Activated CD8-positive, alpha-beta T cell treated with anti-CD3 and anti-CD28 coated beads for 36 hours (primary cell): Measurements from ENCODE around the gene JKAMP. TPM values are rescaled to one million over a fixed set of nuclear protein-coding genes. Genes with fewer than 3 reads are reported as not detected.

Experiments
- ATAC-seq: fragments of 200-7000 bp; cut with Tn5 transposase; one replicate; pipeline ENCODE4 v1.10.0; 2021; ENCODE audit warnings: mild to moderate bottlenecking, moderate library complexity
- CTCF ChIA-PET: fragments of 350-600 bp; sonication (Branson Sonifier 250); formaldehyde crosslinking; loops from one replicate; lab custom pipeline; 2021; ENCODE audit warnings: antibody characterized with exemption; lab: Charles Lee
- POLR2A ChIA-PET: fragments of 350-600 bp; sonication (Branson Sonifier 250); formaldehyde crosslinking; loops from one replicate; lab custom pipeline; 2021; ENCODE audit warnings: antibody characterized with exemption; lab: Charles Lee
- DNase-seq: peaks from one replicate; pipeline ENCODE4 v3.0.0-alpha.2; 2020
- H3K27ac Mint-ChIP-seq: one replicate; pipeline ENCODE4 v1.8.0; 2021; ENCODE audit warnings: mild to moderate bottlenecking, mixed read lengths
- H3K27me3 Mint-ChIP-seq: one replicate; pipeline ENCODE4 v1.8.0; 2021; ENCODE audit warnings: mixed read lengths
- H3K36me3 Mint-ChIP-seq: one replicate; pipeline ENCODE4 v1.8.0; 2021; ENCODE audit warnings: low read depth, mixed read lengths
- H3K4me1 Mint-ChIP-seq: one replicate; pipeline ENCODE4 v1.8.0; 2021; ENCODE audit warnings: low read depth, mixed read lengths
- H3K4me3 Mint-ChIP-seq: one replicate; pipeline ENCODE4 v1.8.0; 2021; ENCODE audit warnings: mild to moderate bottlenecking, moderate library complexity, mixed read lengths
- H3K9me3 Mint-ChIP-seq: one replicate; pipeline ENCODE4 v1.8.0; 2021; ENCODE audit warnings: mixed read lengths
- CTCF ChIP-seq: fragments of 200-600 bp; IDR thresholded peaks from one replicate; pipeline ENCODE4 v1.8.0; 2022; ENCODE audit warnings: antibody characterized with exemption, mild to moderate bottlenecking
- intact Hi-C: fragments of 100-400 bp; cut with micrococcal nuclease; formaldehyde crosslinking; loops from one replicate; pipeline ENCODE4 v1.10.0; 2022
- total RNA-seq, 2 experiments: library from RNA; stranded (reverse); gene quantifications; one replicate each; pipeline ENCODE4 v1.2.3, GENCODE V29; 2021

The JKAMP gene
- total RNA-seq, 2 experiments from 2014 or later, result 15.3 to 16.0 TPM

GRCh38 chr14:59482541-59483331, 1.6 kb upstream of the JKAMP start:
- Mint-ChIP-seq H3K27ac (peak overlapping the region; percentile 88), H3K36me3 (peaks cover 29% of the 10 kb centered on the region), H3K4me1 (peaks cover 49% of the 10 kb centered on the region), H3K4me3 (peak overlapping the region; percentile 88), H3K27me3 (no peaks in the 10 kb centered on the region), H3K9me3 (no peaks in the 10 kb centered on the region)
- CTCF ChIA-PET, result interaction anchor here (0.7 to 1.3 kb wide), 2 partner anchors 8 to 16 kb away, joined by 3 read pairs; no protein-coding TSS in a partner anchor
- no peak for TF ChIP-seq CTCF
- ATAC-seq (no peak), DNase-seq (no peak)
- intact Hi-C loops, result no loop called here
- POLR2A ChIA-PET, result interaction anchor here (1.0 to 2.9 kb wide), 3 partner anchors 9 to 294 kb away, joined by 3 to 15 read pairs (median 3); partner anchors contain the start of gene DAAM1

- POLR2A ChIA-PET, result interaction anchor here (0.9 to 2.9 kb wide), 5 partner anchors 10 to 295 kb away, joined by 3 to 15 read pairs (median 3); partner anchors contain the start of gene DAAM1
- Mint-ChIP-seq H3K36me3 (peaks cover 30% of the 10 kb centered on the region), H3K27me3 (no peaks in the 10 kb centered on the region), H3K4me1 (peaks cover 52% of the 10 kb centered on the region), H3K9me3 (no peaks in the 10 kb centered on the region), H3K4me3 (peak overlapping the region; percentile 88), H3K27ac (peak overlapping the region; percentile 88)
- TF ChIP-seq CTCF, result no peak
- CTCF ChIA-PET, result interaction anchor here (0.7 to 1.9 kb wide), 5 partner anchors 13 to 294 kb away, joined by 3 to 11 read pairs (median 3); partner anchors contain the start of gene DAAM1
- ATAC-seq, result no peak
- DNase-seq, result no peak
- intact Hi-C loops, result no loop called here
Observed at GRCh38 chr14:59483363-59483762, 954 bp upstream of the JKAMP start.

GRCh38 chr14:59484639-59485175, 390 bp downstream of the JKAMP start:
- H3K27ac Mint-ChIP-seq, result peak overlapping the region; percentile 88
- no peak for TF ChIP-seq CTCF
- H3K27me3 Mint-ChIP-seq, result no peaks in the 10 kb centered on the region
- H3K36me3 Mint-ChIP-seq, result peaks cover 33% of the 10 kb centered on the region
- peak overlapping the region; percentile 88 for H3K4me3 Mint-ChIP-seq
- no peaks in the 10 kb centered on the region for H3K9me3 Mint-ChIP-seq
- intact Hi-C loops, result no loop called here
- H3K4me1 Mint-ChIP-seq, result peaks cover 57% of the 10 kb centered on the region
- no peak for DNase-seq
- ATAC-seq, result peak; percentile 60
- ChIA-PET POLR2A (interaction anchor here (0.6 to 2.9 kb wide), 5 partner anchors 11 to 764 kb away, joined by 3 to 15 read pairs (median 4); partner anchors contain the start of gene PPM1A), CTCF (interaction anchor here (0.7 to 2.7 kb wide), 7 partner anchors 15 to 295 kb away, joined by 3 to 11 read pairs (median 3); partner anchors contain the start of gene DAAM1)

GRCh38 chr14:59490756-59491155, 6.4 kb downstream of the JKAMP start:
- Mint-ChIP-seq H3K27me3 (no peaks in the 10 kb centered on the region), H3K4me3 (no peak overlapping the region), H3K4me1 (peaks cover 34% of the 10 kb centered on the region), H3K9me3 (no peaks in the 10 kb centered on the region), H3K36me3 (peaks cover 50% of the 10 kb centered on the region), H3K27ac (no peak overlapping the region)
- ChIA-PET CTCF (interaction anchor here (1.2 to 2.2 kb wide), 3 partner anchors 14 to 21 kb away, joined by 4 to 5 read pairs (median 5); no protein-coding TSS in a partner anchor), POLR2A (no interaction called here)
- no peak for TF ChIP-seq CTCF
- DNase-seq (no peak), ATAC-seq (peak; percentile 37)
- intact Hi-C loops, result no loop called here
